Activated CD8-positive, alpha-beta memory T cell treated with anti-CD3 and anti-CD28 coated beads, Interleukin-2, amount 50 U/mL, for 1 hour (primary cell): ENCODE measurements around the gene PSMD2.

Experiments used
- DNase-seq: peaks from one replicate; pipeline ENCODE4 v3.0.0-alpha.2; 2020; ENCODE audit errors: extremely low read depth

PSMD2 gene

DNA sequence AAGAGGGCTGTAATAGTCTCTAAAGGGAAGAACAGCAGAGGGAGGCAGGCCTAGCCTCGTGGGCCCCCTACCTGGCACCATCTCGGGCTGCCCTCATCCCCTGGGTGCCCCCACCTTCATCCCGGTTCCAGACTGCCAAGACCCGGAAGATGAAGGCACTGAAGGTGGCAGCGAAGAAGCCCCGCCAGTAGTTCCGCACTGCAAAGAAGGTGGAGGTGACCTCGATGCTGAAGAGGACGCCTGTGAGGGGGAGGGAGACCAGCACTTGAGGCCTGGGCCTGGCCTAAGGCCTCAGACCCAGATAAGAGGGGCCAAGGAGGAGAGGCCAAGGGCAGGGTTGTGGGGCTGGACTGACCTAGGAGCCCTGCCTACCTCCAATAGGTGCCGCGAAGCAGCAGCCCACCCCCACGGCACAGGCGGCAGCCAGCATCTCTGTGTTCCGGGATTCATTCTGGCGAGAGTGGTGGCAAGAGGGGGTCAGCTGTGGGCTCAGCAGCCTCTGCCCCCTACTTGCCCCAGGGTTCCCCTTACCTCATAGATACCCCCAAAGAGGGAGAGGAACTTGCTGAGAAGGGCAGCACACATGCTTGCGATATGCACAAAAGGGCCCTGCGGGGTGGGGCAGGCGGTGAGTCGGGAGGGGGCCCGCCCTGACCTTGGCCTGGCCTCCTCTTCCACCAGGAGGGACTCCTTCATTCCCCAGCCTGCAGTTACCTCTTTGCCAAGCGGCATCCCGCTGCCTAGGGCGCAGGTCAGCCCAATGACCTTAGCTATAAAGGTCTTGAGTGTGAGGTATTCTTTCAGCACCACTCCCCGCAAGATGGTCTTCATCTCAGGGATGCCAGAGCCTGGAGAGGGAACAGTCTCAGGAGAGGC, 58.4 kb downstream of the PSMD2 start:
- DNase-seq = no peak

DNA sequence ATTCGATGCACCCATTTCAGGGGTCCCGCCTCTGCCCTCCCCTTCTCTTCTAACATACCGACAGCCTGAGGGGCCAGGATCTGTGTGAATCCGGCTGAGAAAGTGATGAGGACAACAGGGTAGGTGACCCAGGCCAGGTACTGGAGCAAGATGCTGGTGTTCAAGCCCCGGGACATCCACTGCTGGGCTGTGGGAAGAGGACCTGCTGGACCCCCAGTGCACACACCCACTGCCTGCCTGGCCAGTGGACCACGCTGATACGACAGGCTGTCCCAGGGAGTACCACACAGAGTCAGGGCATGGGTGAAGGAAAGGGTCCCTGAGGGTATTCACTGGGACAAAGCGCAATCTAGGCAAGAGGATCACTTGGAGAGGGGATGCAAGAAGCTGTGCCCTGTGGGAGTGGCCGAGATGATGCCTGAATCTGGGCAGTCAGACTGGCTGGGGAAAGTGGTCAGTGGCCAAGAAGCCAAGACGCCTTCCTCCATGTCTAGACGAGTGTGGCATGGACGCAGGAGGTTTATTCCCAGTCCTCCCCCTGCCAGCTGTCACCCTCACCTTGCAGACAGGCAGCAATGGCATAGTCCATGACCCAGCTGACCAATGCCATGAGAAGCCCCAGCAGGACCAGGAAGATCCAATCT, 59.2 kb downstream of the PSMD2 start:
- DNase-seq = no peak
